K562 (cell line): ENCODE results near the gene PRR9. TPM values are rescaled to one million over a fixed set of nuclear protein-coding genes. Genes with fewer than 3 reads are reported as not detected.

Experiments used
- ATAC-seq: fragments of 200-7000 bp; cut with Tn5 transposase; 3 replicates; pipeline ENCODE4 v1.9.1; 2020; ENCODE audit warnings: moderate library complexity
- BruUV-seq: library from RNA; stranded (reverse); fragments of 400-500 nt; replicated peaks from 2 replicates; lab custom pipeline; 2021; lab: Mats Ljungman, UMichigan
- CTCF ChIA-PET: fragments of 300-600 bp; formaldehyde crosslinking; extraction: SDS; loops from one replicate; lab custom pipeline; 2021; ENCODE audit warnings: low intra/inter-chr PET ratio; lab: Yijun Ruan, JAX
- POLR2A ChIA-PET: fragments of 300-600, 350-650 bp; sonication (Branson Sonifier 250); formaldehyde crosslinking; extraction: SDS; loops from one replicate; lab custom pipeline; 2021; ENCODE audit warnings: antibody characterized with exemption, inconsistent platforms; lab: Yijun Ruan, JAX
- DNase-seq, 4 experiments: peaks; one replicate each; pipeline versions ENCODE4 v3.0.0 to v3.0.0-alpha.2; 2011 to 2018; ENCODE audit warnings: low spot score in 3 of 4, mixed read lengths in 3 of 4; ENCODE audit errors: extremely low read depth in 1 of 4
- FAIRE-seq: peaks from 2 replicates; lab custom pipeline; 2011; peaks lifted over from hg19 to GRCh38; lab: Jason Lieb, UNC
- H2AFZ ChIP-seq: 2 replicates; pipeline ENCODE4 v1.6.0; 2011; ENCODE audit warnings: low read depth, low read length, control low read depth, inconsistent platforms
- H3K27ac ChIP-seq: fragments of 200-600 bp; 3 replicates; pipeline ENCODE4 v1.8.0; 2011; ENCODE audit warnings: low read depth, mild to moderate bottlenecking, control low read depth, inconsistent platforms, low read length, moderate library complexity, mixed read lengths; ENCODE audit errors: extremely low read depth
- H3K27me3 ChIP-seq, 2 experiments: fragments of 300-600 bp in 1 of 2; 2 replicates in 1 of 2; 3 replicates in 1 of 2; pipeline versions ENCODE4 v1.6.0 to v1.8.0; 2011; ENCODE audit warnings: inconsistent platforms in 2 of 2, low read length in 2 of 2, mild to moderate bottlenecking in 1 of 2, mixed read lengths in 1 of 2, moderate library complexity in 1 of 2; ENCODE audit not compliant: control insufficient read depth in 2 of 2, insufficient read depth in 2 of 2
- H3K36me3 ChIP-seq: fragments of 300-600 bp; 3 replicates; pipeline ENCODE4 v1.8.0; 2011; ENCODE audit warnings: mild to moderate bottlenecking, low read length, inconsistent platforms; ENCODE audit not compliant: control insufficient read depth, insufficient read depth
- H3K4me1 ChIP-seq, 2 experiments: fragments of 200-600 bp in 1 of 2; replicated peaks in 1 of 2; 2 replicates in 1 of 2; 3 replicates in 1 of 2; pipeline versions ENCODE4 v1.5.1 to v1.8.0; 2011; ENCODE audit warnings: inconsistent platforms in 2 of 2, low read length in 2 of 2, mild to moderate bottlenecking in 1 of 2, mixed read lengths in 1 of 2, moderate library complexity in 1 of 2; ENCODE audit not compliant: control insufficient read depth in 2 of 2, insufficient read depth in 2 of 2
- H3K4me2 ChIP-seq: 2 replicates; pipeline ENCODE4 v1.6.1; 2011; ENCODE audit warnings: low read length, control low read depth, inconsistent platforms, mixed read lengths; ENCODE audit not compliant: insufficient read depth
- H3K4me3 ChIP-seq: fragments of 200-600 bp; sonication (generic), shearing (Covaris generic); 2 replicates; pipeline ENCODE4 v1.5.1; 2016; ENCODE audit warnings: control low read depth, inconsistent platforms
- H3K79me2 ChIP-seq: fragments of 200-600 bp; 3 replicates; pipeline ENCODE4 v1.8.0; 2011; ENCODE audit warnings: low read length, inconsistent platforms; ENCODE audit not compliant: control insufficient read depth, insufficient read depth
- H3K9ac ChIP-seq, 2 experiments: 2 replicates each; pipeline versions ENCODE4 v1.6.0 to v1.6.1; 2011; ENCODE audit warnings: low read depth in 2 of 2, low read length in 2 of 2, control low read depth in 1 of 2, inconsistent platforms in 1 of 2, mild to moderate bottlenecking in 1 of 2, mixed read lengths in 1 of 2; ENCODE audit not compliant: insufficient read depth in 1 of 2
- H3K9me1 ChIP-seq: one replicate; pipeline ENCODE4 v1.6.0; 2011; ENCODE audit warnings: inconsistent platforms, mild to moderate bottlenecking, low read length, moderate library complexity; ENCODE audit not compliant: control insufficient read depth, insufficient read depth
- H3K9me3 ChIP-seq: replicated peaks from 2 replicates; pipeline ENCODE4 v1.5.1; 2011; ENCODE audit warnings: low read depth, low read length, inconsistent platforms; ENCODE audit not compliant: control insufficient read depth, insufficient read depth
- H4K20me1 ChIP-seq: replicated peaks from 2 replicates; pipeline ENCODE4 v1.6.1; 2011; ENCODE audit warnings: low read length, inconsistent platforms, mixed read lengths; ENCODE audit not compliant: control insufficient read depth, insufficient read depth
- BDP1 ChIP-seq: IDR thresholded peaks from 3 replicates; pipeline ENCODE4 v1.6.1; 2011; ENCODE audit not compliant: insufficient read length, insufficient read depth
- BRCA1 ChIP-seq, 2 experiments: fragments of 450-650 bp in 1 of 2; sonication (generic) in 1 of 2; formaldehyde crosslinking in 1 of 2; IDR thresholded peaks; 2 replicates each; pipeline versions ENCODE4 v1.5.0 to v1.6.1; 2017 to 2020; ENCODE audit warnings: mild to moderate bottlenecking in 1 of 2, missing genetic modification reagents in 1 of 2
- DIDO1 ChIP-seq: fragments of 450-650 bp; IDR thresholded peaks from 2 replicates; pipeline ENCODE4 v1.6.1; 2016; ENCODE audit warnings: low read depth, missing biosample characterization, missing genetic modification characterization
- E2F3 ChIP-seq: fragments of 250-450 bp; sonication (Bioruptor Pico); IDR thresholded peaks from 2 replicates; pipeline ENCODE4 v1.4.0; 2020; ENCODE audit warnings: mild to moderate bottlenecking
- EP300 ChIP-seq: IDR thresholded peaks from 2 replicates; pipeline ENCODE4 v1.6.1; 2012; ENCODE audit warnings: low read length, improper control_type of control experiment
- ETV1 ChIP-seq: fragments of 450-650 bp; conservative IDR thresholded peaks from 2 replicates; pipeline ENCODE4 v1.6.1; 2016; ENCODE audit warnings: missing genetic modification characterization, control low read depth, low read depth, missing compliant biosample characterization
- NELFE ChIP-seq: IDR thresholded peaks from 2 replicates; pipeline ENCODE4 v1.6.1; 2011; ENCODE audit warnings: mild to moderate bottlenecking; ENCODE audit not compliant: insufficient read depth, insufficient read length
- NFIC ChIP-seq: fragments of 450-650 bp; IDR thresholded peaks from 2 replicates; pipeline ENCODE4 v1.6.1; 2017; ENCODE audit warnings: mild to moderate bottlenecking, inconsistent platforms
- RAD51 ChIP-seq: fragments of 450-650 bp; IDR thresholded peaks from 2 replicates; pipeline ENCODE4 v1.7.1; 2016; ENCODE audit warnings: low read depth, mild to moderate bottlenecking, borderline replicate concordance
- WGBS: fragments of 100-300 bp; shearing (Covaris generic); methylation state at CpG from one replicate; pipeline ENCODE4 v1.1.6; 2016; ENCODE audit warnings: low coverage, mixed read lengths; ENCODE audit not compliant: insufficient coverage; ENCODE audit errors: missing lambda C conversion rate; 5-methylcytosine and 5-hydroxymethylcytosine counted together
- in situ Hi-C: fragments of 300-500 bp; cut with MboI; formaldehyde crosslinking; loops from 4 replicates; pipeline ENCODE4 v1.15.0; 2018; ENCODE audit warnings: inconsistent platforms, mixed read lengths
- intact Hi-C: fragments of 100-400 bp; cut with micrococcal nuclease; formaldehyde crosslinking; loops from 2 replicates; pipeline ENCODE4 v1.14.2; 2022
- polyA plus RNA-seq, 8 experiments: library from polyadenylated mRNA; depleted of rRNA in 4 of 8; stranded (reverse) in 5 of 8; unstranded in 3 of 8; fragments of >200 nt; fragmentation: Nextera tagmentation in 2 of 8; fragmentation: Illumina TruSeq in 1 of 8; extraction: Ambion mirVana in 2 of 8; extraction: Trizol in 1 of 8; gene quantifications; 2 replicates each; pipeline versions ENCODE4 v1.2.1 to v1.2.3, GENCODE V29; 2011 to 2014; ENCODE audit warnings: inconsistent platforms in 1 of 8, missing spikeins in 1 of 8
- total RNA-seq, 7 experiments: library from RNA; depleted of rRNA in 6 of 7; stranded (reverse); fragments of >200 nt in 6 of 7; fragmentation: Illumina TruSeq in 2 of 7; extraction: Trizol in 2 of 7; gene quantifications; 2 replicates each; pipeline versions ENCODE4 v1.2.1 to v1.2.3, GENCODE V29; 2011 to 2021; ENCODE audit warnings: low replicate concordance in 1 of 7
- TF ChIP-seq, protein P1 (sequence below), 3 experiments: IDR thresholded peaks in 2 of 3; conservative IDR thresholded peaks in 1 of 3; 2 replicates each; pipeline ENCODE4 v1.5.1; 2011 to 2012; ENCODE audit warnings: low read length in 3 of 3, mild to moderate bottlenecking in 3 of 3, control low read depth in 2 of 3, improper control_type of control experiment in 1 of 3, inconsistent platforms in 1 of 3, low read depth in 1 of 3, mixed read lengths in 1 of 3, moderate library complexity in 1 of 3; ENCODE audit not compliant: insufficient read depth in 2 of 3

Gene PRR9
- total and polyA plus RNA-seq, 9 of the 15 experiments (the other 6 are each of a cell fraction or from before 2014, with no cell fraction given) = 0.14 to 1.4 (median 0.24) TPM; not detected in 1

- TF ChIP-seq DIDO1 (tag) (no peak), NFIC (no peak), RAD51 (no peak), E2F3 (CRISPR knock-in tag) (no peak), BDP1 (no peak), ETV1 (tag) (no peak)
- TF ChIP-seq, protein P1, sequence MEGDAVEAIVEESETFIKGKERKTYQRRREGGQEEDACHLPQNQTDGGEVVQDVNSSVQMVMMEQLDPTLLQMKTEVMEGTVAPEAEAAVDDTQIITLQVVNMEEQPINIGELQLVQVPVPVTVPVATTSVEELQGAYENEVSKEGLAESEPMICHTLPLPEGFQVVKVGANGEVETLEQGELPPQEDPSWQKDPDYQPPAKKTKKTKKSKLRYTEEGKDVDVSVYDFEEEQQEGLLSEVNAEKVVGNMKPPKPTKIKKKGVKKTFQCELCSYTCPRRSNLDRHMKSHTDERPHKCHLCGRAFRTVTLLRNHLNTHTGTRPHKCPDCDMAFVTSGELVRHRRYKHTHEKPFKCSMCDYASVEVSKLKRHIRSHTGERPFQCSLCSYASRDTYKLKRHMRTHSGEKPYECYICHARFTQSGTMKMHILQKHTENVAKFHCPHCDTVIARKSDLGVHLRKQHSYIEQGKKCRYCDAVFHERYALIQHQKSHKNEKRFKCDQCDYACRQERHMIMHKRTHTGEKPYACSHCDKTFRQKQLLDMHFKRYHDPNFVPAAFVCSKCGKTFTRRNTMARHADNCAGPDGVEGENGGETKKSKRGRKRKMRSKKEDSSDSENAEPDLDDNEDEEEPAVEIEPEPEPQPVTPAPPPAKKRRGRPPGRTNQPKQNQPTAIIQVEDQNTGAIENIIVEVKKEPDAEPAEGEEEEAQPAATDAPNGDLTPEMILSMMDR (IDR thresholded peaks at IDR 0.05 in 2 of 3, conservative IDR thresholded peaks at IDR 0.05 in 1 of 3; ENCODE audit: insufficient read depth in 2 of 3, low read depth in 1 of 3, low read length in 3 of 3) = no peak
These were observed 15.2 kb downstream of the PRR9 start (continued) for GRCh38 chr1:153232553-153232952.

DNA sequence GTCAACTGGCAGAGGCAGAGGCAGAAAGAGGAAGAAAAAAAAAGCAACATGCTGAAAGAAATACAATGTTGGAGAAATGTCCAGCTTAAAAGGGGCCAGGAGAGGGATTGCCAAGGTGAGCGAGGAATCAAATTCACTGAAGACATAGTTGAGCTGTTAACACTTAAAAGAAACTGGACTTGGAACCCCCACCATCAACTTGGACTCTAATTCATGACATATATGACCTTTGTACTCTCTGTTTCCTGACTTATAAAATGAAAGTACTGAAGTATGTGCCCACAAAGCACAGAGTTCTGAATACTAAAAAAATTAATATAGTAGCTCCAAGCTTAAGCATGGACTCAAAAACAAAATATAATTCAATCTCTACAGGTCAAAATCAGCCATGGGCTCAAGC, 16.1 kb downstream of the PRR9 start:
- WGBS = 0% methylated on average over 1 of the region's 1 CpG
- BruUV-seq = no TSS peak
- no peak for ATAC-seq

More for the DNA sequence above, 16.1 kb downstream of the PRR9 start:
- POLR2A ChIA-PET = interaction anchor here (0.6 to 1.0 kb wide), 2 partner anchors 39 to 327 kb away, joined by 3 to 4 read pairs; no protein-coding TSS in a partner anchor
- CTCF ChIA-PET = no interaction called here
- TF ChIP-seq BRCA1 (IDR thresholded peaks at IDR 0.05) = no peak
- no peak for TF ChIP-seq BRCA1 (CRISPR knock-in tag; IDR thresholded peaks at IDR 0.05)
- no peak for TF ChIP-seq NELFE
- no peak for TF ChIP-seq EP300
- Histone ChIP-seq H3K9me1 (no peaks in the 10 kb centered on the region), H3K27me3 (no peaks in the 10 kb centered on the region; a peak in 1 of 5 replicates), H3K4me2 (no peak overlapping the region), H3K79me2 (no peaks in the 10 kb centered on the region), H4K20me1 (no peaks in the 10 kb centered on the region), H3K4me1 (no peaks in the 10 kb centered on the region), H3K27ac (no peak overlapping the region), H3K9ac (no peak overlapping the region), H3K36me3 (no peaks in the 10 kb centered on the region), H3K4me3 (no peak overlapping the region), H2AFZ (no peak overlapping the region), H3K9me3 (no peaks in the 10 kb centered on the region; the same call in 1 of the 2 replicates)
- DNase-seq (no peak), FAIRE-seq (no peak)
- in situ Hi-C loops (no loop called here), intact Hi-C loops (no loop called here)
